GM12891 (cell line): ENCODE measurements around the gene CDC40.

Experiments
- DNase-seq: peaks from one replicate; pipeline ENCODE4 v3.0.0; 2011; ENCODE audit warnings: low spot score; ENCODE audit not compliant: insufficient read length
- FAIRE-seq: peaks from 2 replicates; lab custom pipeline; 2011; peaks lifted over from hg19 to GRCh38; lab: Jason Lieb, UNC
- PAX5 ChIP-seq: IDR thresholded peaks from 2 replicates; pipeline ENCODE4 v1.6.1; 2011; ENCODE audit warnings: low read length, moderate library complexity, mild to moderate bottlenecking; ENCODE audit not compliant: insufficient read depth, severe bottlenecking
- POLR2A ChIP-seq: IDR thresholded peaks from 2 replicates; pipeline ENCODE4 v1.6.1; 2011; ENCODE audit warnings: low read depth, low read length, control low read depth
- POLR2AphosphoS5 ChIP-seq: IDR thresholded peaks from 2 replicates; pipeline ENCODE4 v1.6.1; 2011; ENCODE audit warnings: low read depth, low read length, control low read depth
- POU2F2 ChIP-seq: IDR thresholded peaks from 2 replicates; pipeline ENCODE4 v1.6.1; 2011; ENCODE audit warnings: low read depth, mild to moderate bottlenecking, control low read depth, low read length, moderate library complexity
- SPI1 ChIP-seq: IDR thresholded peaks from 2 replicates; pipeline ENCODE4 v1.6.1; 2011; ENCODE audit warnings: low read depth, low read length, control low read depth
- TAF1 ChIP-seq: IDR thresholded peaks from 2 replicates; pipeline ENCODE4 v1.6.1; 2011; ENCODE audit warnings: low read depth, low read length, control low read depth

Gene CDC40

DNA sequence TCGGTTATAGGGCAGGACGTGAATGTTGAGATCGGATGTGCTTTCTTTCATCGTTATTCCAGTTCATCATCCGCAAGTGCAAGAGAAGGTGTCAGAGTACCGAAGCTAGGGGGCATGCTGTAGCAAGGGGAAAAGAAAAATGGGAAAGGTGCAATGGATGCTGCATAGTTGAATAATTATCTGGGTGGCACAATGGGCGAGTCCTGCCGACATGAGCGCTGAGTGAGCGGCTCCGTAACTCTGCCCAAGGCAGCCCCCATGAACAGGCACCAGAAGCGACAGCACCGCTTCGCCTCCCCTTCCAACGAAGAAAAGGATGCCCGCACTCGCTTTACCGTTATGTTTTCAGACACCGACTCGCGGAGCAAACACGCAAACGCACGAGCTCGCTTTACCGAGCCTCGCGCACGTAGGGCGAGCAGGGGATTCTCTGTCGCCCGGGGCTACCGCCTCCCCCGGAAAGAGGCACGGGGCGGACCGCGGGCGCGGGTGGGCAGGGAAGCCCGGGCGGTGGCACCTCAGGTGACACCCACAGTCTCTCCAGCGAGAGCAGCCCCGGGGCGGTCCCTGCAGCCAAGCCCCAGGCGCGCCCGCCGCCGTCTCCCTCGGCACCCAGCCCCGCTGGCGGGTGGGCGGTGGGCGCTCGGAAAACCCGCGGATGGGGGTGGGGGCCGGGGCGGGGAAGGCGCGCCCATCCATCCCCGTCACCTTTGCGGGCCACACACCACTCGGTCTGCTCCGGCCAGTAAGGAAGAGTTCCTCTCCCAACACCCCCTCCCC lies 1.4 kb upstream of the CDC40 start:
- TF ChIP-seq TAF1 (no peak), PAX5 (no peak), POU2F2 (no peak), POLR2A (no peak), SPI1 (no peak), POLR2AphosphoS5 (no peak)
- DNase-seq = no peak
- peak; percentile 72 for FAIRE-seq

DNA sequence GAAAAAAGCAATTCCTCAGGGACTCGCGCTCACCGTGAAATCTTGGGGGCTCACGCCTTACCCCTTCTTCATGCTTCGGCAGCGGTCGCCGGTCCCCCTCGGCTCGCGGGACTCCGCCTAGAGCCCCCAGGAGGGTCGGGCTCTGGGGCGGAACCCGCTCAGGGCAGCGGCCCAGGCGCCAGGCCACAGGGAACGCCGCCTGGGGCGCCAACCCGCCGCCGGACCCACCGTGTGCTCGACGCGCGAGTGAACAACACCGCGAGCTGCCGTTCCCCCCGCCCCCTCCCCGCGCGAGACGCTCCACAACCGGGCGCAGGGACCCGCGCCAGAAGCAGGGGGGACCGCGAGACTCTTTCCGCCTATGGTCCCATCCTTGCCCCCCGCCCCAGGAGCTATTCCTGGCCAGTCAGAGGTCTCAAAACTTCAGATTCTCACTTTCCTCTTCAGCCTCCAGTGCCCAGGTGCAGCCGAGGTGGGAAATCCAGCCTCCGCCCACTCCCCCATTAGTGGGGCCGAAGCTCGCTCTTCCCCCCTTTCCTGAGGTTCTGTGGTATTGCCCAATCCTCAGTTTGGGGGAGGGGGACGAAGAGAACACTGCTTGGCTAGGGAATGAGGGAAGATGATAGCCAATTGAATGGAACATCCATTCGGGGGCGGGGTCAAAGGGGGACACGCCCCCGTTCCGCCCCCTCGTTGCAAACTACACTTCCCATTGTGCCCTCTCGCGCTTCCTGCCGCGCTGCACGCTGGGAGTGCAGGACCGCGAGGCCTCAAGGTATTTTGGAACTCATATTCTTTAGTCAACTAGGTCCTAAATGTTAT lies 610 bp upstream of the CDC40 start, which contains the start of gene WASF1:
TSS of gene WASF1 (minus strand) at position 265 of the 822 bp plus-strand sequence. CDS start 52,069 bp downstream, outside the sequence.
- peak; percentile 97 for FAIRE-seq

DNA sequence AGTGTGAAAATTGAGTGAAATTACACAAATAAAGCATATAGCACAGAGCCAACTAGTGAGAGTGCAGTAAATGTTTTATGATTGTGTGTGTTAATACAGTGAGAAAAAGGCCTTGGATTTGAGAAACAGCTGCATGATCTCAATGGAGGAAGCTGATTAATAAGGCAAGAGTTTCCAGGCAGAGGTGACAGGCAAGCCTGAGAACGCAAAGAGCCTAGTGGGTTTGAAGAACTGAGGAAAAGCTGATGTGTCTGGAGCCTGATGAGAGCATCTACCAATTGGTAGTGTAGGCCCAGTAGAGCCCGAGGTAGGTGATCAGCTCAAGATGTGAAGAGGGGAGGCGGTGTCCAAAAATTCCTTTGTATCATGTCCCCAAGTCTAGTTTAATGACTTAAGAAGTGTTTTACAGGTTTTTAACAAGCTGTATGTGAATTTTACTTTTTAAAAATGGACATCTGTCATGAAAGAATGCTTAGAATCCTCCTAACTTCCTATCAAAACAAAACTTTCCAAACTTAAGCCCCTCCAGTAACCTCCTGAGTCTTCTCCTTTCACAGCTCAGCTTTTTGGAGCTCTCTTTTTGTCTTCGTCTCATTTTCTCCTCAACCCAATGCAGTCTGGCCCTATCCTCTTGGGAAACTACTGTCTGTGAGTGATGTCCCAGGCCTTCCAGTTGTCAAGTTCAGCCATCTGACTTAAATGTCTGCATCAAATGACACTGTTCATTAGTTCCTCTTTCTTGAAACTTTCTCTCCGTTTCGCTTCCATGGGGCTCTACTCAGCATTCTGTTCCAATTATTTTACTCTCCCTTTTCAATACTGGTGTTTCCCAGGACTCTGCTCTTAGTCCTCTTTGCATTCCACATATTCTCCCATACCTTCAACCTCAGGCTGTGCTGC lies 1.2 kb downstream of the CDC40 start:
- TF ChIP-seq POLR2AphosphoS5 (no peak), POLR2A (no peak), POU2F2 (no peak), TAF1 (no peak), SPI1 (no peak), PAX5 (no peak)
- no peak for DNase-seq
- FAIRE-seq = peak; percentile 43

More for the DNA sequence above, 610 bp upstream of the CDC40 start, which contains the start of gene WASF1:
- DNase-seq = peak; percentile 57
- TF ChIP-seq POLR2AphosphoS5 (no peak), TAF1 (no peak), SPI1 (peak; percentile 45), PAX5 (no peak)

DNA sequence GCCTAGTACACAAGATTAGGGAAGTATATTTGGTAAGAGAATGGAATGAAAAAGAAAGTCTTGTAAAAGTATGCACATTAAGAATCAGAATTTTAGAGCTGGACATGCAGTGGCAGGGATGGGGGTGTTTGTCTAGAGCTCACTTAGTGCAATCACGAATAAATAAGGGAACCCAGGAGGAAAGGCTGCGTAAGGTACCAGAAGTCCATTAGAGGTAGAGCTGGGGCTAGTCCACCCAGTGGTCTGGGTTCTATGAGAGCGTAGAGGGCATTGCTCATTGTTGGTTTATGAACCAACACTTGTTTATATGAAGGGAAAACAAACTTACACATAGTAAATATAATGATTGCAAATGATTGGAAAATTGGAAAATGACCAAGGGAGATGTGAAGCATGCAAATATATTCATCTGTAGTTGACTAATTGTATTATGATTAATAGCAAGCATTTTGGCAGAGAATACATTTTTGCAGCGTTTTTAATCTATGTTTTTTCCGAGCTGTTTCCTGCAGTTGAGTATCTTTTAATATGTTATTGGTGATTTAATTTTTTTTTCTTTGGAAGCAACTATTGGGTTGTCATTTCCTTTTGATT lies 3.2 kb downstream of the CDC40 start:
- no peak for TF ChIP-seq POLR2AphosphoS5
- no peak for TF ChIP-seq POU2F2
- TF ChIP-seq SPI1 = no peak
- TF ChIP-seq TAF1 = no peak
- no peak for TF ChIP-seq PAX5
- TF ChIP-seq POLR2A = no peak
- DNase-seq (no peak), FAIRE-seq (no peak)

DNA sequence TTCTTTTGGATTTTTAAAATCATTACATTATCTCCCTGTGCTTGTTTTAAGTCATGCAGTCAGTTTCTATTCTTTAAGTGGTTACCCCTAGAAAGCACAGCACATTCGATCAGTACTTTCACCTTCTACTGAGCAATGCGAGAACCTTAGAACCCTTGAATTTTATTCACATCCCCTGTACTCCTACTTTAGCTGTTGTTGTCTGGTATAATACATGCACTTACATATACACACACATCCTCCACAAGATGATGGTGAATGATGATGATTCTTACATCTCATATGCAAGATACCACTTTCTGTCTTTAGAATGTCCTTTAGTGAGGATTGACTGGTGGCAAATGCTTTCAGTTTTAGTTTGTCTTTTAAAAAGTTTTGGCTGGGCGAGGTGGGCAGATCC lies 5.7 kb downstream of the CDC40 start:
- DNase-seq (no peak), FAIRE-seq (peak; percentile 91)
- TF ChIP-seq POLR2A = no peak
- no peak for TF ChIP-seq POU2F2
- TF ChIP-seq POLR2AphosphoS5 = no peak
- no peak for TF ChIP-seq PAX5
- no peak for TF ChIP-seq TAF1
- TF ChIP-seq SPI1 = no peak

DNA sequence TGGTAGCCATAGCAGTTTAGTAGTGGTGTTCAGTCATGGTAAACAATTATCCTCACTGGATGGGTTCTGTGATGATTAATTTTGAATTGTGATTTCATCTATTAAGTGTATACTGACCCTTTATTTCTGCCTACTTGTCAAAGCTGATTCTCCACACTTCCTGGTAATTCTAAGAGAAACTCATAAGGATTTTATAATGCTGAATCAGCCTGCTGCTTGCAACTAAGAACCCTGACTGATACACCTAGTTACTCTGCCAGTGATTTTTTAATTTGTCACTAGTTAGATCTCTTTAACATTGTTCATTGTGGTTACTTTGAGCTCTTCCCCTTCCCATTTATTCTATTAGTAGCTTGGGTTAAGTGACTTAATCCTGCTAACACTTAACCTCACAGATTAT lies 8.6 kb downstream of the CDC40 start:
- no peak for FAIRE-seq

DNA sequence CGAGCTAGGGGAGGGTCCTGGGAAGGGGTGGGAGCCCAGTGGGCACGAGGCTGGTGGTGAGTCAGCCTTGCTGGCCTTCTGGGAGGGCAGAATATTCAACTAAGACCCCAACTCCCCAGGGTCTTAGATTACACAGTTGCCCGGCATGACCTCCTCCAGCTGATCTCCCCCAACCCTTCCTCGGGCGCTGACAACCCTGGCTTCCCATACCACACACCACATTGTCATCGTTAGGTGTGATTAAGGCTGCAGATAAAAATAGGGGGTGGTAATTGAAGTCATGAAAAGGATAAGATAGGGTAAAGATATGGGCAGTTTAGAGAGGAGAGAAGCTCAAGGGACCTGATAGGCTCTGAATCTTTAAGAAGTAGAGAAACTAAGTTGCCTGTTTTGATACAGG lies 10.5 kb downstream of the CDC40 start:
- no peak for DNase-seq
- FAIRE-seq = peak; percentile 9
- no peak for TF ChIP-seq POLR2AphosphoS5
- TF ChIP-seq TAF1 = no peak
- TF ChIP-seq PAX5 = no peak
- TF ChIP-seq POLR2A = no peak
- TF ChIP-seq POU2F2 = no peak
- TF ChIP-seq SPI1 = no peak

More for the DNA sequence above, 8.6 kb downstream of the CDC40 start:
- TF ChIP-seq POU2F2 (no peak), POLR2A (no peak), SPI1 (no peak), POLR2AphosphoS5 (no peak), TAF1 (no peak), PAX5 (no peak)
- no peak for DNase-seq

DNA sequence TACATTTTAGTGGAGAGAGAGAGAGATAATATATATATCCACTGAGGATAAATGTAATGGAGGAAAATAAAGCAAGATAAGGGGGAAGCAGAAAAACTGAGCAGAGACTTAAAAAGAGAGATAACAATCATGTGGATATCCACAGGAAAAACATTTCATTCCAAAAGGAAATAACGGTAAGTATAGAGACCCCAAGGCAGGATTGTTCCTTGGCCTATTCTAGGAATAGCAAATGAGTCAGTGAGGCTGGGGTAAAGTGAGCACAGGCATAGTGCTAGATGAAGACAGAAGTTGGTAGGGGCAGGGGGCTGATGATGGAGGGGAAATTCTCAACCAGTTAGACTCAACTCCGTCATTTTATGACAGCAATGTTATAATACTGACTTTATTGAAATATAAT lies 11.2 kb downstream of the CDC40 start:
- no peak for FAIRE-seq
- TF ChIP-seq PAX5 (no peak), TAF1 (no peak), POU2F2 (no peak), SPI1 (no peak), POLR2A (no peak), POLR2AphosphoS5 (no peak)

More for the DNA sequence above, 11.2 kb downstream of the CDC40 start:
- no peak for DNase-seq
